ENCODE measurements around the gene SNX32. TPM values are rescaled to one million over a fixed set of nuclear protein-coding genes. Genes with fewer than 3 reads are reported as not detected.

SNX32 gene
- total RNA-seq, 1 experiment from 2014 or later, result not detected

DNA sequence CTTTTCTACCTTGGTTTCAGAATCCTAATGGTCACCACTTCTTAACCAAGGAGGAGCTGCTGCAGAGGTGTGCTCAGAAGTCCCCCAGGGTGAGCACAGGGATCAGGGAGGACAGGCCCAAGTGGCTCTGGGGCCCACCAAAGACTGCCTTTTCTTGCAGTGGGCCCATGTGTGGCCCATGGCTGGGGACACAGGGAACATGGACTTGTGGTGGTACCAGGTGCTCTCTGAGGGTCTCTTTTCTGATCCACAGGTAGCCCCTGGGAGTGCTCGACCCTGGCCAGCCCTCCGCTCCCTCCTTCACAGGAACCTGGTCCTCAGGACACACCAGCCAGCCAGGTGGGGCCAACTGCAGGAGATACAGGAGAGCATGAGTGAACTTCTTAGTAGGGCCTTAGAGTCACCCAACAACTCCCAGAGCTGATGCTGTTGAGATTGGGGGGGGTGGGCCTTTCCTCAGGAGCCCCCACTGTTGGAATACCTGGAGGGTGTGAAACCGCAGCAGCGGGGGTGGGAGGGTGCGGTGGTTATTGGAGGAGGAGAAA lies 28.5 kb downstream of the SNX32 start:
- in situ Hi-C loops (cut with HindIII; ENCODE audit: low pct_unique_long_range_greater_than_20kb, low sequenced_read_pairs) (no loop called here), intact Hi-C loops (cut with micrococcal nuclease; ENCODE audit: unreplicated experiment) (no loop called here)
- Histone ChIP-seq H3K4me1 (ENCODE audit: control insufficient read depth, insufficient read depth, low read length) (peaks cover 28% of the 10 kb centered on the region), H3K9me3 (ENCODE audit: control insufficient read depth, insufficient read depth, low read depth, low read length) (no peaks in the 10 kb centered on the region), H3K36me3 (ENCODE audit: control insufficient read depth, insufficient read depth, low read length) (peaks cover 2% of the 10 kb centered on the region), H3K27me3 (ENCODE audit: control insufficient read depth, insufficient read depth, low read length) (no peaks in the 10 kb centered on the region), H3K4me3 (ENCODE audit: low read depth in 2 of 2, low read length in 2 of 2) (peak overlapping the region; percentile 85 to 99), H3K27ac (ENCODE audit: low read length) (peak overlapping the region; percentile 98)
- ChIA-PET CTCF (no interaction called here), POLR2A (no interaction called here)
- BruUV-seq (replicated peaks), result no TSS peak
- DNase-seq (ENCODE audit: low read depth, low spot score), result no peak
- no peak for ATAC-seq
- no peak for TF ChIP-seq REST (IDR thresholded peaks at IDR 0.05; ENCODE audit: insufficient read depth in 1 of 2, low read depth in 2 of 2, low read length in 1 of 2)
- TF ChIP-seq SIN3A (IDR thresholded peaks at IDR 0.05; ENCODE audit: borderline replicate concordance, insufficient read depth, low read depth, low read length), result no peak
- TF ChIP-seq POLR2AphosphoS5 (IDR thresholded peaks at IDR 0.05; ENCODE audit: low read depth, low read length), result no peak
- TF ChIP-seq, protein P1, sequence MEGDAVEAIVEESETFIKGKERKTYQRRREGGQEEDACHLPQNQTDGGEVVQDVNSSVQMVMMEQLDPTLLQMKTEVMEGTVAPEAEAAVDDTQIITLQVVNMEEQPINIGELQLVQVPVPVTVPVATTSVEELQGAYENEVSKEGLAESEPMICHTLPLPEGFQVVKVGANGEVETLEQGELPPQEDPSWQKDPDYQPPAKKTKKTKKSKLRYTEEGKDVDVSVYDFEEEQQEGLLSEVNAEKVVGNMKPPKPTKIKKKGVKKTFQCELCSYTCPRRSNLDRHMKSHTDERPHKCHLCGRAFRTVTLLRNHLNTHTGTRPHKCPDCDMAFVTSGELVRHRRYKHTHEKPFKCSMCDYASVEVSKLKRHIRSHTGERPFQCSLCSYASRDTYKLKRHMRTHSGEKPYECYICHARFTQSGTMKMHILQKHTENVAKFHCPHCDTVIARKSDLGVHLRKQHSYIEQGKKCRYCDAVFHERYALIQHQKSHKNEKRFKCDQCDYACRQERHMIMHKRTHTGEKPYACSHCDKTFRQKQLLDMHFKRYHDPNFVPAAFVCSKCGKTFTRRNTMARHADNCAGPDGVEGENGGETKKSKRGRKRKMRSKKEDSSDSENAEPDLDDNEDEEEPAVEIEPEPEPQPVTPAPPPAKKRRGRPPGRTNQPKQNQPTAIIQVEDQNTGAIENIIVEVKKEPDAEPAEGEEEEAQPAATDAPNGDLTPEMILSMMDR (IDR thresholded peaks at IDR 0.05), result no peak
- TF ChIP-seq TCF7L2 (IDR thresholded peaks at IDR 0.05; ENCODE audit: low read depth, low read length), result no peak

GRCh38 chr11:65862941-65863888 lies 29.5 kb downstream of the SNX32 start:
- in situ Hi-C loops (cut with HindIII; ENCODE audit: low pct_unique_long_range_greater_than_20kb, low sequenced_read_pairs) (no loop called here), intact Hi-C loops (cut with micrococcal nuclease; ENCODE audit: unreplicated experiment) (no loop called here)
- Histone ChIP-seq H3K4me1 (ENCODE audit: control insufficient read depth, insufficient read depth, low read length) (peaks cover 28% of the 10 kb centered on the region), H3K27me3 (ENCODE audit: control insufficient read depth, insufficient read depth, low read length) (no peaks in the 10 kb centered on the region), H3K4me3 (ENCODE audit: low read depth in 2 of 2, low read length in 2 of 2) (no peak overlapping the region), H3K9me3 (ENCODE audit: control insufficient read depth, insufficient read depth, low read depth, low read length) (no peaks in the 10 kb centered on the region), H3K36me3 (ENCODE audit: control insufficient read depth, insufficient read depth, low read length) (peaks cover 2% of the 10 kb centered on the region), H3K27ac (ENCODE audit: low read length) (no peak overlapping the region)
- DNase-seq (ENCODE audit: low read depth, low spot score), result no peak
- ChIA-PET CTCF (no interaction called here), POLR2A (interaction anchor here (0.6 kb wide), 1 partner anchor 28 kb away, joined by 3 read pairs; the partner anchor contains the start of gene CCDC85B)
- TF ChIP-seq, protein P1 (IDR thresholded peaks at IDR 0.05), result no peak
- TF ChIP-seq SIN3A (IDR thresholded peaks at IDR 0.05; ENCODE audit: borderline replicate concordance, insufficient read depth, low read depth, low read length) (no peak), POLR2AphosphoS5 (IDR thresholded peaks at IDR 0.05; ENCODE audit: low read depth, low read length) (0 out of 2 replicates have a peak, but pooled peaks have one; percentile 18), TCF7L2 (IDR thresholded peaks at IDR 0.05; ENCODE audit: low read depth, low read length) (no peak)
- ATAC-seq, result no peak
- no TSS peak for BruUV-seq (replicated peaks)

Measured in Panc1 (cell line).